Measurements from ENCODE around the gene NAA15.
"Not testable (repeated sequence)": the region's sequence is repeated elsewhere in the genome, so short reads cannot be mapped to it uniquely, and the experiment has no call there.

NAA15 gene

GRCh38 chr4:139402436-139402835, 101.1 kb downstream of the NAA15 start:
- Histone ChIP-seq H3K4me1 (ENCODE audit: insufficient read depth, low read length, poor library complexity, severe bottlenecking) (no peaks in the 10 kb centered on the region), H3K9ac (ENCODE audit: low read depth, low read length, poor library complexity, severe bottlenecking) (no peak overlapping the region), H3K36me3 (ENCODE audit: insufficient read depth, low read length) (no peaks in the 10 kb centered on the region), H3K4me2 (ENCODE audit: low read depth, low read length, poor library complexity, severe bottlenecking) (no peak overlapping the region), H3K4me3 (ENCODE audit: low read length, poor library complexity, severe bottlenecking) (no peak overlapping the region), H3K9me2 (replicated peaks; ENCODE audit: low read depth, low read length) (no peaks in the 10 kb centered on the region), H3F3A (ENCODE audit: low read depth) (no peaks in the 10 kb centered on the region), H3K27me3 (ENCODE audit: insufficient read depth, low read length, poor library complexity, severe bottlenecking) (no peaks in the 10 kb centered on the region), H3K9me3 (ENCODE audit: insufficient read depth, low read depth, low read length) (no peaks in the 10 kb centered on the region), H4K20me1 (ENCODE audit: insufficient read depth, low read length, poor library complexity, severe bottlenecking) (no peaks in the 10 kb centered on the region), H2AFZ (ENCODE audit: low read length) (no peak overlapping the region), H3K79me2 (ENCODE audit: insufficient read depth, low read length) (no peaks in the 10 kb centered on the region)
- TF ChIP-seq, protein P1, sequence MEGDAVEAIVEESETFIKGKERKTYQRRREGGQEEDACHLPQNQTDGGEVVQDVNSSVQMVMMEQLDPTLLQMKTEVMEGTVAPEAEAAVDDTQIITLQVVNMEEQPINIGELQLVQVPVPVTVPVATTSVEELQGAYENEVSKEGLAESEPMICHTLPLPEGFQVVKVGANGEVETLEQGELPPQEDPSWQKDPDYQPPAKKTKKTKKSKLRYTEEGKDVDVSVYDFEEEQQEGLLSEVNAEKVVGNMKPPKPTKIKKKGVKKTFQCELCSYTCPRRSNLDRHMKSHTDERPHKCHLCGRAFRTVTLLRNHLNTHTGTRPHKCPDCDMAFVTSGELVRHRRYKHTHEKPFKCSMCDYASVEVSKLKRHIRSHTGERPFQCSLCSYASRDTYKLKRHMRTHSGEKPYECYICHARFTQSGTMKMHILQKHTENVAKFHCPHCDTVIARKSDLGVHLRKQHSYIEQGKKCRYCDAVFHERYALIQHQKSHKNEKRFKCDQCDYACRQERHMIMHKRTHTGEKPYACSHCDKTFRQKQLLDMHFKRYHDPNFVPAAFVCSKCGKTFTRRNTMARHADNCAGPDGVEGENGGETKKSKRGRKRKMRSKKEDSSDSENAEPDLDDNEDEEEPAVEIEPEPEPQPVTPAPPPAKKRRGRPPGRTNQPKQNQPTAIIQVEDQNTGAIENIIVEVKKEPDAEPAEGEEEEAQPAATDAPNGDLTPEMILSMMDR (conservative IDR thresholded peaks at IDR 0.05; ENCODE audit: low read length), result no peak
- TF ChIP-seq EZH2phosphoT487 (IDR thresholded peaks at IDR 0.05; ENCODE audit: borderline replicate concordance), result no peak

DNA sequence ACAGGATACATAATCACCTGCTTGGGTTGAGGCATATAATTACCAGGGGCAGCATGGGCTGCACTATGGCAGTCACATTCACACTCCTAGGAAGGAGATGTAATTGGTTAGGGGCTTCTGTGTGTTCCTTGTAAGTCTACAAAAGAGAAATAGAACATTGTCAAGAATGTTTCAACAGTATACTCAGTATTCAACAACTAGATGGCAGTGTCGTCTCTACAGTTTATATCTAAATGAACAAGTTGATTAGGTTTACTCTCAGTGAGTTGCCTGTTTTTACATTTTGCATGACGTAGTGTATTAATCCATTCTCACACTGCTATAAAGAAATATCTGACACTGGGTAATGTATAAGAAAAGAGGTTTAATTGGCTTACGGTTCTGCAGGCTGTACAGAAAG, 102.2 kb downstream of the NAA15 start:
- no peaks in the 10 kb centered on the region for H3K9me3 ChIP-seq (ENCODE audit: insufficient read depth, low read depth, low read length)

GRCh38 chr4:139410312-139410711, 109.0 kb downstream of the NAA15 start:
- no peak overlapping the region for H3K4me2 ChIP-seq (ENCODE audit: low read depth, low read length, poor library complexity, severe bottlenecking)
- TF ChIP-seq, protein P1 (conservative IDR thresholded peaks at IDR 0.05; ENCODE audit: low read length), result no peak
- no peak for TF ChIP-seq EZH2phosphoT487 (IDR thresholded peaks at IDR 0.05; ENCODE audit: borderline replicate concordance)

More for the DNA sequence above, 102.2 kb downstream of the NAA15 start:
- no peak for TF ChIP-seq EZH2phosphoT487 (IDR thresholded peaks at IDR 0.05; ENCODE audit: borderline replicate concordance)
- TF ChIP-seq, protein P1 (conservative IDR thresholded peaks at IDR 0.05; ENCODE audit: low read length), result peak; percentile 47
- Histone ChIP-seq H3K9ac (ENCODE audit: low read depth, low read length, poor library complexity, severe bottlenecking) (no peak overlapping the region), H3K4me1 (ENCODE audit: insufficient read depth, low read length, poor library complexity, severe bottlenecking) (no peaks in the 10 kb centered on the region), H3K36me3 (ENCODE audit: insufficient read depth, low read length) (no peaks in the 10 kb centered on the region), H4K20me1 (ENCODE audit: insufficient read depth, low read length, poor library complexity, severe bottlenecking) (no peaks in the 10 kb centered on the region), H3K9me2 (replicated peaks; ENCODE audit: low read depth, low read length) (no peaks in the 10 kb centered on the region), H3K4me2 (ENCODE audit: low read depth, low read length, poor library complexity, severe bottlenecking) (no peak overlapping the region), H3F3A (ENCODE audit: low read depth) (no peaks in the 10 kb centered on the region), H3K27me3 (ENCODE audit: insufficient read depth, low read length, poor library complexity, severe bottlenecking) (no peaks in the 10 kb centered on the region), H2AFZ (ENCODE audit: low read length) (no peak overlapping the region), H3K4me3 (ENCODE audit: low read length, poor library complexity, severe bottlenecking) (no peak overlapping the region), H3K79me2 (ENCODE audit: insufficient read depth, low read length) (no peaks in the 10 kb centered on the region)

DNA sequence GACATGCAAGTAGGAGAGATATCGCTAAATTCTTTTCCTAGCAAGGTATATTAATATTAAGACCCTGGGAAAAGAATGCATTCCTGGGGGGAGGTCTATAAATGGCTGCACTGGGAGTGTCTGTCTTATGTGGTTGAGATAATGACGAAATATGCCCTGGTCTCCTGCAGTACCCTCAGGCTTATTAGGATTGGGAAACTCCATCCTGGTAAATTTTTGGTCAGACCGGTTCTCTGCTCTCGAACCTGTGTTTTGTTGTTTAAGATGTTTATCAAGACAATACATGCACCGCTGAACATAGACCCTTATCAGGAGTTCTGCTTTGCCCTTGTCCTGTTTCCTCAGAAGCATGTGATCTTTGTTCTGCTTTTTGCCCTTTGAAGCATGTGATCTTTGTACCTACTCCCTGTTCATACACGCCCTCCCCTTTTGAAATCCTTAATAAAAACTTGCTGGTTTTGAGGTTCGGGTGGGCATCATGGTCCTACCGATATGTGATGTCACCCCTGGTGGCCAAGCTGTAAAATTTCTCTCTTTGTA, 113.4 kb downstream of the NAA15 start:
- not testable (repeated sequence) for H2AFZ ChIP-seq (ENCODE audit: low read length); H3K27me3 ChIP-seq (ENCODE audit: insufficient read depth, low read length, poor library complexity, severe bottlenecking); H3K4me3 ChIP-seq (ENCODE audit: low read length, poor library complexity, severe bottlenecking); H3K79me2 ChIP-seq (ENCODE audit: insufficient read depth, low read length); H3K9ac ChIP-seq (ENCODE audit: low read depth, low read length, poor library complexity, severe bottlenecking); H3F3A ChIP-seq (ENCODE audit: low read depth); H3K4me2 ChIP-seq (ENCODE audit: low read depth, low read length, poor library complexity, severe bottlenecking); H3K9me2 ChIP-seq (replicated peaks; ENCODE audit: low read depth, low read length); H3K36me3 ChIP-seq (ENCODE audit: insufficient read depth, low read length); H4K20me1 ChIP-seq (ENCODE audit: insufficient read depth, low read length, poor library complexity, severe bottlenecking); H3K9me3 ChIP-seq (ENCODE audit: insufficient read depth, low read depth, low read length)
- peaks cover 12% of the 10 kb centered on the region for H3K4me1 ChIP-seq (ENCODE audit: insufficient read depth, low read length, poor library complexity, severe bottlenecking)

More at GRCh38 chr4:139410312-139410711, 109.0 kb downstream of the NAA15 start:
- H3K9ac ChIP-seq (ENCODE audit: low read depth, low read length, poor library complexity, severe bottlenecking), result no peak overlapping the region
- no peaks in the 10 kb centered on the region for H3K9me3 ChIP-seq (ENCODE audit: insufficient read depth, low read depth, low read length)
- no peaks in the 10 kb centered on the region for H3K4me1 ChIP-seq (ENCODE audit: insufficient read depth, low read length, poor library complexity, severe bottlenecking)
- no peaks in the 10 kb centered on the region for H3K9me2 ChIP-seq (replicated peaks; ENCODE audit: low read depth, low read length)
- H3K36me3 ChIP-seq (ENCODE audit: insufficient read depth, low read length), result no peaks in the 10 kb centered on the region
- H3K27me3 ChIP-seq (ENCODE audit: insufficient read depth, low read length, poor library complexity, severe bottlenecking), result no peaks in the 10 kb centered on the region
- H4K20me1 ChIP-seq (ENCODE audit: insufficient read depth, low read length, poor library complexity, severe bottlenecking), result no peaks in the 10 kb centered on the region
- no peak overlapping the region for H2AFZ ChIP-seq (ENCODE audit: low read length)
- no peaks in the 10 kb centered on the region for H3K79me2 ChIP-seq (ENCODE audit: insufficient read depth, low read length)
- H3F3A ChIP-seq (ENCODE audit: low read depth), result no peaks in the 10 kb centered on the region
- H3K4me3 ChIP-seq (ENCODE audit: low read length, poor library complexity, severe bottlenecking), result no peak overlapping the region

Data from Loucy (cell line).